Skeletal muscle tissue (tissue), 4 donors: ENCODE results near the gene FAM120A. TPM values are rescaled to one million over a fixed set of nuclear protein-coding genes. Genes with fewer than 3 reads are reported as not detected.
"Not testable (repeated sequence)": the region's sequence is repeated elsewhere in the genome, so short reads cannot be mapped to it uniquely, and the experiment has no call there.

Experiments used
- H3K27ac ChIP-seq: one replicate; pipeline ENCODE4 v1.7.0; 2013; ENCODE audit warnings: mild to moderate bottlenecking, low read depth, low read length, inconsistent platforms
- H3K27me3 ChIP-seq, 3 donors: one replicate each; pipeline ENCODE4 v1.7.0; 2013; ENCODE audit warnings: low read length in 3 of 3; ENCODE audit not compliant: control insufficient read depth in 3 of 3, insufficient read depth in 3 of 3
- H3K36me3 ChIP-seq, 3 donors: one replicate each; pipeline ENCODE4 v1.7.0; 2013; ENCODE audit warnings: low read length in 3 of 3; ENCODE audit not compliant: control insufficient read depth in 3 of 3, insufficient read depth in 3 of 3
- H3K4me1 ChIP-seq, 3 donors: one replicate each; pipeline ENCODE4 v1.7.0; 2013; ENCODE audit warnings: low read length in 3 of 3, mild to moderate bottlenecking in 3 of 3; ENCODE audit not compliant: control insufficient read depth in 3 of 3, insufficient read depth in 3 of 3
- H3K4me3 ChIP-seq, 3 donors: one replicate each; pipeline ENCODE4 v1.7.0; 2013; ENCODE audit warnings: low read length in 3 of 3
- H3K9ac ChIP-seq, 3 donors: one replicate each; pipeline ENCODE4 v1.7.0; 2013; ENCODE audit warnings: low read length in 3 of 3, mild to moderate bottlenecking in 3 of 3, moderate library complexity in 2 of 3, low read depth in 1 of 3
- H3K9me3 ChIP-seq, 3 donors: one replicate each; pipeline ENCODE4 v1.7.0; 2013; ENCODE audit warnings: low read length in 3 of 3; ENCODE audit not compliant: control insufficient read depth in 3 of 3
- total RNA-seq: library from RNA; depleted of rRNA; stranded (reverse); fragments of >200 nt; gene quantifications from one replicate; pipeline ENCODE4 v1.2.3, GENCODE V29; 2014
- donor health status: Osteomylitis.

Gene FAM120A
- total RNA-seq, 1 donor from 2014 or later, result 111 TPM

GRCh38 chr9:93501406-93501805 is 49.9 kb downstream of the FAM120A start:
- Histone ChIP-seq H3K36me3 (peaks cover 16 to 34% (median 24%) of the 10 kb centered on the region in 3 donors), H3K4me3 (peak overlapping the region; percentile 40 to 61 (median 41)), H3K27me3 (no peaks in the 10 kb centered on the region), H3K4me1 (peaks cover 0 to 21% (median 11%) of the 10 kb centered on the region in 3 donors), H3K27ac (peak overlapping the region; percentile 48), H3K9ac (peak overlapping the region in 1 of 3 donors; percentile 2), H3K9me3 (no peaks in the 10 kb centered on the region)

GRCh38 chr9:93503381-93503780 is 51.9 kb downstream of the FAM120A start:
- Histone ChIP-seq H3K9me3 (no peaks in the 10 kb centered on the region), H3K4me1 (peaks cover 4 to 33% (median 24%) of the 10 kb centered on the region in 3 donors), H3K36me3 (peaks cover 5 to 16% (median 11%) of the 10 kb centered on the region in 3 donors), H3K9ac (no peak overlapping the region), H3K27ac (no peak overlapping the region), H3K4me3 (no peak overlapping the region), H3K27me3 (no peaks in the 10 kb centered on the region)

- peaks cover 5 to 36% (median 29%) of the 10 kb centered on the region in 3 donors for H3K4me1 ChIP-seq
- no peak overlapping the region for H3K4me3 ChIP-seq
- H3K9ac ChIP-seq, result no peak overlapping the region
- H3K27me3 ChIP-seq, result no peaks in the 10 kb centered on the region
- H3K36me3 ChIP-seq, result peaks cover 0 to 4% (median 4%) of the 10 kb centered on the region in 3 donors
- peak overlapping the region; percentile 15 for H3K27ac ChIP-seq
- no peaks in the 10 kb centered on the region for H3K9me3 ChIP-seq
These were observed 54.2 kb downstream of the FAM120A start for GRCh38 chr9:93505541-93506132.

- H3K9me3 ChIP-seq, result no peaks in the 10 kb centered on the region
- no peaks in the 10 kb centered on the region for H3K27me3 ChIP-seq
- H3K36me3 ChIP-seq, result peaks cover 0 to 3% (median 2%) of the 10 kb centered on the region in 3 donors
- H3K27ac ChIP-seq, result no peak overlapping the region
- H3K4me3 ChIP-seq, result no peak overlapping the region
- peak overlapping the region in 1 of 3 donors; percentile 28 for H3K9ac ChIP-seq
- H3K4me1 ChIP-seq, result peaks cover 8 to 48% (median 35%) of the 10 kb centered on the region in 3 donors
These were observed 56.3 kb downstream of the FAM120A start for GRCh38 chr9:93507768-93508167.

- peaks cover 11 to 50% (median 38%) of the 10 kb centered on the region in 3 donors for H3K4me1 ChIP-seq
- H3K4me3 ChIP-seq, result no peak overlapping the region
- no peaks in the 10 kb centered on the region for H3K9me3 ChIP-seq
- H3K27me3 ChIP-seq, result no peaks in the 10 kb centered on the region
- H3K36me3 ChIP-seq, result peaks cover 0 to 5% (median 0%) of the 10 kb centered on the region in 3 donors
- H3K27ac ChIP-seq, result no peak overlapping the region
- H3K9ac ChIP-seq, result peak overlapping the region in 1 of 3 donors; percentile 44
These were observed 56.7 kb downstream of the FAM120A start for GRCh38 chr9:93508207-93508606.

GRCh38 chr9:93509084-93509483 is 57.6 kb downstream of the FAM120A start:
- peaks cover 12 to 56% (median 44%) of the 10 kb centered on the region in 3 donors for H3K4me1 ChIP-seq
- no peaks in the 10 kb centered on the region for H3K9me3 ChIP-seq
- peaks cover 0 to 5% (median 0%) of the 10 kb centered on the region in 3 donors for H3K36me3 ChIP-seq

GRCh38 chr9:93510041-93510440 is 58.6 kb downstream of the FAM120A start:
- no peaks in the 10 kb centered on the region for H3K27me3 ChIP-seq
- H3K4me1 ChIP-seq, result peaks cover 17 to 61% (median 52%) of the 10 kb centered on the region in 3 donors
- H3K9me3 ChIP-seq, result no peaks in the 10 kb centered on the region
- peaks cover 0 to 5% (median 0%) of the 10 kb centered on the region in 3 donors for H3K36me3 ChIP-seq
- H3K9ac ChIP-seq, result no peak overlapping the region
- H3K4me3 ChIP-seq, result no peak overlapping the region
- H3K27ac ChIP-seq, result no peak overlapping the region

More at GRCh38 chr9:93509084-93509483, 57.6 kb downstream of the FAM120A start:
- Histone ChIP-seq H3K9ac (no peak overlapping the region), H3K27me3 (no peaks in the 10 kb centered on the region), H3K27ac (no peak overlapping the region), H3K4me3 (no peak overlapping the region)

GRCh38 chr9:93511228-93511627 is 59.7 kb downstream of the FAM120A start:
- Histone ChIP-seq H3K4me1 (peaks cover 17 to 61% (median 47%) of the 10 kb centered on the region in 3 donors), H3K27ac (peak overlapping the region; percentile 63), H3K4me3 (peak overlapping the region in 1 of 3 donors; percentile 4)
- H3K9me3 ChIP-seq, H3K36me3 ChIP-seq, H3K9ac ChIP-seq, H3K27me3 ChIP-seq: not testable (repeated sequence)

GRCh38 chr9:93512170-93512812 is 60.8 kb downstream of the FAM120A start:
- H3K9me3 ChIP-seq, H3K9ac ChIP-seq, H3K4me3 ChIP-seq, H3K27me3 ChIP-seq, H3K36me3 ChIP-seq: not testable (repeated sequence)
- peak overlapping the region; percentile 63 for H3K27ac ChIP-seq
- H3K4me1 ChIP-seq, result peaks cover 17 to 61% (median 43%) of the 10 kb centered on the region in 3 donors

GRCh38 chr9:93513606-93514005 is 62.1 kb downstream of the FAM120A start:
- H3K9me3 ChIP-seq, result no peaks in the 10 kb centered on the region
- peaks cover 3 to 16% (median 9%) of the 10 kb centered on the region in 3 donors for H3K36me3 ChIP-seq
- H3K27me3 ChIP-seq, result no peaks in the 10 kb centered on the region
- H3K4me1 ChIP-seq, result peaks cover 12 to 57% (median 31%) of the 10 kb centered on the region in 3 donors
- no peak overlapping the region for H3K27ac ChIP-seq
- H3K9ac ChIP-seq, result no peak overlapping the region
- no peak overlapping the region for H3K4me3 ChIP-seq
